Sigmoid colon (tissue), 7 donors: ENCODE results near the gene HIF1A. TPM values are rescaled to one million over a fixed set of nuclear protein-coding genes. Genes with fewer than 3 reads are reported as not detected.
"Not testable (repeated sequence)": the region's sequence is repeated elsewhere in the genome, so short reads cannot be mapped to it uniquely, and the experiment has no call there.

ENCODE experiments used
- DNase-seq: peaks from one replicate; pipeline ENCODE4 v3.0.0-alpha.2; 2019
- H3K27ac ChIP-seq, 4 donors: fragments of 200-600 bp; sonication (generic); one replicate each; pipeline ENCODE4 v1.5.1; 2016 to 2019; ENCODE audit warnings: mild to moderate bottlenecking in 1 of 4
- H3K27me3 ChIP-seq, 3 donors: fragments of 200-600 bp; sonication (generic); one replicate each; pipeline ENCODE4 v1.5.1; 2019; ENCODE audit warnings: mild to moderate bottlenecking in 1 of 3
- H3K36me3 ChIP-seq, 4 donors: fragments of 200-600 bp; sonication (generic); one replicate each; pipeline ENCODE4 v1.5.1; 2016 to 2019
- H3K4me1 ChIP-seq, 4 donors: fragments of 200-600 bp; sonication (generic); one replicate each; pipeline ENCODE4 v1.5.1; 2017 to 2019
- H3K4me3 ChIP-seq, 4 donors: fragments of 200-600 bp; sonication (generic); one replicate each; pipeline ENCODE4 v1.5.1; 2017 to 2019; ENCODE audit warnings: mild to moderate bottlenecking in 2 of 4, moderate library complexity in 1 of 4
- H3K9me3 ChIP-seq, 4 donors: fragments of 200-600 bp in 3 of 4; sonication (generic) in 3 of 4; one replicate each; pipeline versions ENCODE4 v1.5.1 to v1.6.1; 2013 to 2019
- CTCF ChIP-seq, 4 experiments: fragments of 450-650 bp in 3 of 4; fragments of 200-600 bp in 1 of 4; IDR thresholded peaks; one replicate each; pipeline ENCODE4 v1.5.1; 2016 to 2019; ENCODE audit warnings: antibody characterized with exemption in 4 of 4, mild to moderate bottlenecking in 3 of 4, moderate library complexity in 2 of 4
- EP300 ChIP-seq, 4 donors: sonication (generic); formaldehyde crosslinking; IDR thresholded peaks; one replicate each; pipeline ENCODE4 v1.6.1; 2017; ENCODE audit warnings: antibody characterized with exemption in 4 of 4
- POLR2A ChIP-seq, 2 donors: fragments of 450-650 bp; IDR thresholded peaks; one replicate each; pipeline ENCODE4 v1.6.1; 2016; ENCODE audit warnings: antibody characterized with exemption in 2 of 2, mild to moderate bottlenecking in 2 of 2, moderate library complexity in 2 of 2
- POLR2AphosphoS5 ChIP-seq, 4 donors: sonication (generic); formaldehyde crosslinking; IDR thresholded peaks; one replicate each; pipeline ENCODE4 v1.6.1; 2017; ENCODE audit warnings: antibody characterized with exemption in 4 of 4
- WGBS, 2 donors: extraction: QIAGEN DNeasy Blood & Tissue Kit; methylation state at CpG; one replicate each; pipeline ENCODE4 v1.1.7; 2013; 5-methylcytosine and 5-hydroxymethylcytosine counted together
- intact Hi-C: fragments of 100-400 bp; cut with DNase I; formaldehyde crosslinking; loops from one replicate; pipeline ENCODE4 v1.15.1; 2023
- polyA plus RNA-seq, 3 donors: library from polyadenylated mRNA; stranded (reverse); fragments of 200-250 nt; gene quantifications; one replicate each; pipeline ENCODE4 v1.2.3, GENCODE V29; 2013
- total RNA-seq, 4 donors: library from RNA; depleted of rRNA; stranded (reverse); fragments of >200 nt; gene quantifications; one replicate each; pipeline ENCODE4 v1.1.0, GENCODE V29; 2016
- donor health status: healthy with polysubstance abuse.
- donor health status: Bipolar disorder and iron deficiency.
- donor health status: healthy.

HIF1A gene
- total and polyA plus RNA-seq, 7 donors = 31.8 to 84.0 (median 61.7) TPM

GRCh38 chr14:61754627-61755381, 59.5 kb downstream of the HIF1A start:
- 85 to 87% methylated on average over 5 of the region's 5 CpGs for WGBS, 2 donors
- Histone ChIP-seq H3K36me3 (no peaks in the 10 kb centered on the region), H3K27me3 (no peaks in the 10 kb centered on the region), H3K27ac (peak overlapping the region in 1 of 4 donors; percentile 66), H3K4me3 (no peak overlapping the region), H3K4me1 (peaks cover 0 to 15% (median 7%) of the 10 kb centered on the region in 4 donors), H3K9me3 (no peaks in the 10 kb centered on the region)
- no peak for DNase-seq
- intact Hi-C loops = loop anchor here (5.0 kb wide), 1 partner anchor 283 kb away; no protein-coding TSS in a partner anchor
- TF ChIP-seq POLR2A (IDR thresholded peaks at IDR 0.05) (no peak), POLR2AphosphoS5 (IDR thresholded peaks at IDR 0.05) (no peak), EP300 (IDR thresholded peaks at IDR 0.05) (no peak), CTCF (IDR thresholded peaks at IDR 0.05) (no peak)

GRCh38 chr14:61755382-61755742, 60.0 kb downstream of the HIF1A start:
- H3K27me3 ChIP-seq, DNase-seq, H3K4me3 ChIP-seq, H3K36me3 ChIP-seq, H3K9me3 ChIP-seq, H3K4me1 ChIP-seq, intact Hi-C loops: not testable (repeated sequence)
- H3K27ac ChIP-seq = peak overlapping the region in 1 of 4 donors; percentile 66

DNA sequence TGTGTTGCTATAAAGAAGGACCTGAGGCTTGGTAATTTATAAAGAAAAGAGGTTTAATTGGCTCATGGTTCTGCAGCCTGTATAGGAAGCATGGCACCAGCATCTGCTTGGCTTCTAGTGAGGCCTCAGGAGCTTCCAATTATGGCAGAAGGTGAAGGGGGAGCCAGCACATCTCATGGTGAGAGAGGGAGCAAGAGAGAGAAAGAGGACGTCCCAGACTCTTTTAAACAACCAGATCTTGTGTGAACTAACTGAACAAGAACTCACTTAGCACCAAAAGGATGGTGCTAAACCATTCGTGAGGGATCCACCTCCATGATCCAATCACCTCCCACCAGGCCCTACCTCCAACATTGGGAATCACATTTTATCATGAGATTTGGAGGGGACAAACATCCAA, 60.8 kb downstream of the HIF1A start:
- Histone ChIP-seq H3K27ac (no peak overlapping the region), H3K27me3 (no peaks in the 10 kb centered on the region), H3K4me3 (no peak overlapping the region), H3K9me3 (no peaks in the 10 kb centered on the region), H3K36me3 (no peaks in the 10 kb centered on the region), H3K4me1 (peaks cover 0 to 5% (median 2%) of the 10 kb centered on the region in 4 donors)
- WGBS, 2 donors = 82 to 88% methylated on average over 2 of the region's 2 CpGs
- DNase-seq = no peak
- no peak for TF ChIP-seq POLR2A (IDR thresholded peaks at IDR 0.05)
- no peak for TF ChIP-seq CTCF (IDR thresholded peaks at IDR 0.05)
- no peak for TF ChIP-seq EP300 (IDR thresholded peaks at IDR 0.05)
- no peak for TF ChIP-seq POLR2AphosphoS5 (IDR thresholded peaks at IDR 0.05)
- intact Hi-C loops = no loop called here

DNA sequence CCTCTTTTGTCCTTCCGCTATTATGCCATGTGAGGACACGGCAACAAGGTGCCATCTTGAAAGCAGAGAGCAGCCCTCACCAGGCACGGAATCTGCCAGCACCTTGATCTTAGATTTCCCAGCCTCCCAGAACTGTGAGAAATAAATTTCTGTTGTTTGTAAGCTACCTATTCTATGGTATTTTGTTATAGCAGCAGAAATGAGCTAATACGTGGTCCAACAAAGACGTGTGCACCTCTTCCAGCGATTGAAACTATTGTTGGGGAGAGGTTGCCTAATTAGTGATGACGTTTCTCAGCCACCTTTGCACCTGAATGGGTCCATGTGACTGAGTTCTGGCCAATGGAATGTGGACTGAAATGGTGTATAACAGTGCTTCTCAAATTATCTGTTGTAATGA, 64.6 kb downstream of the HIF1A start:
- 93 to 94% methylated on average over 7 of the region's 7 CpGs for WGBS, 2 donors
- TF ChIP-seq EP300 (IDR thresholded peaks at IDR 0.05) = no peak
- TF ChIP-seq POLR2A (IDR thresholded peaks at IDR 0.05) = no peak
- no peak for TF ChIP-seq POLR2AphosphoS5 (IDR thresholded peaks at IDR 0.05)
- TF ChIP-seq CTCF (IDR thresholded peaks at IDR 0.05) = no peak

GRCh38 chr14:61761557-61761956, 66.2 kb downstream of the HIF1A start:
- Histone ChIP-seq H3K9me3 (no peaks in the 10 kb centered on the region), H3K4me1 (peaks cover 0 to 40% (median 21%) of the 10 kb centered on the region in 4 donors), H3K4me3 (peak overlapping the region; percentile 6 to 82 (median 72)), H3K27me3 (no peaks in the 10 kb centered on the region), H3K36me3 (no peaks in the 10 kb centered on the region), H3K27ac (peak overlapping the region; percentile 84 to 91 (median 89))
- 57 to 67% methylated on average over 5 of the region's 5 CpGs for WGBS, 2 donors
- intact Hi-C loops = no loop called here
- TF ChIP-seq EP300 (IDR thresholded peaks at IDR 0.05) (no peak), POLR2A (IDR thresholded peaks at IDR 0.05) (no peak), CTCF (IDR thresholded peaks at IDR 0.05) (no peak), POLR2AphosphoS5 (IDR thresholded peaks at IDR 0.05) (no peak)
- DNase-seq = no peak

More for the DNA sequence above, 64.6 kb downstream of the HIF1A start:
- Histone ChIP-seq H3K27me3 (no peaks in the 10 kb centered on the region), H3K4me1 (peaks cover 0 to 27% (median 21%) of the 10 kb centered on the region in 4 donors), H3K27ac (no peak overlapping the region), H3K9me3 (no peaks in the 10 kb centered on the region), H3K36me3 (no peaks in the 10 kb centered on the region), H3K4me3 (no peak overlapping the region)
- intact Hi-C loops = no loop called here
- DNase-seq = no peak
